Mammary epithelial cell (primary cell): ENCODE data around the gene LIPG.

Experiments
- CTCF ChIP-seq, 2 donors: IDR thresholded peaks in 1 of 2; conservative IDR thresholded peaks in 1 of 2; 2 replicates each; pipeline ENCODE4 v1.5.1; 2011 to 2012; ENCODE audit warnings: inconsistent platforms in 2 of 2, low read length in 2 of 2, mild to moderate bottlenecking in 2 of 2, control low read depth in 1 of 2, low read depth in 1 of 2; ENCODE audit not compliant: insufficient read depth in 1 of 2; ENCODE audit errors: extremely low read depth in 1 of 2
- EZH2 ChIP-seq: IDR thresholded peaks from 2 replicates; pipeline ENCODE4 v1.6.1; 2012; ENCODE audit warnings: low read length, inconsistent platforms, borderline replicate concordance

GRCh38 chr18:49621301-49621700, 59.4 kb downstream of the LIPG start:
- TF ChIP-seq CTCF (conservative IDR thresholded peaks at IDR 0.05 in 1 of 2, IDR thresholded peaks at IDR 0.05 in 1 of 2; ENCODE audit: extremely low read depth in 1 of 2, insufficient read depth in 1 of 2, low read depth in 1 of 2, low read length in 2 of 2) (no peak), EZH2 (no peak)
